GM12878 (cell line): ENCODE measurements around the gene LDLRAP1. TPM values are rescaled to one million over a fixed set of nuclear protein-coding genes. Genes with fewer than 3 reads are reported as not detected.

ENCODE experiments used
- ATAC-seq: fragments of 200-7000 bp; cut with Tn5 transposase; 3 replicates; pipeline ENCODE4 v1.9.1; 2020; ENCODE audit warnings: mild to moderate bottlenecking, moderate library complexity
- BruUV-seq: library from RNA; stranded (reverse); fragments of 400-500 nt; replicated peaks from 2 replicates; lab custom pipeline; 2021; lab: Mats Ljungman, UMichigan
- CTCF ChIA-PET: fragments of 300-600 bp; sonication (Branson Sonifier 250); formaldehyde crosslinking; extraction: SDS; loops from one replicate; lab custom pipeline; 2021; ENCODE audit warnings: inconsistent platforms; lab: Yijun Ruan, JAX
- POLR2A ChIA-PET: fragments of 350-600 bp; formaldehyde crosslinking; extraction: SDS; loops from one replicate; lab custom pipeline; 2021; ENCODE audit warnings: inconsistent platforms; lab: Charles Lee
- RAD21 ChIA-PET: fragments of 300-600 bp; sonication (Branson Sonifier 250); formaldehyde crosslinking; loops from one replicate; lab custom pipeline; 2023; ENCODE audit warnings: antibody characterized with exemption; ENCODE audit not compliant: unreplicated experiment; lab: Charles Lee
- SMC1A ChIA-PET: fragments of 300-600 bp; sonication (Branson Sonifier 250); formaldehyde crosslinking; loops from one replicate; lab custom pipeline; 2023; ENCODE audit not compliant: unreplicated experiment, uncharacterized antibody; lab: Charles Lee
- DNase-seq: peaks from one replicate; pipeline ENCODE4 v3.0.0-alpha.2; 2011; ENCODE audit warnings: low read depth, low spot score
- FAIRE-seq: peaks from 3 replicates; lab custom pipeline; 2011; peaks lifted over from hg19 to GRCh38; lab: Jason Lieb, UNC
- H2AFZ ChIP-seq: 2 replicates; pipeline ENCODE4 v1.6.0; 2011; ENCODE audit warnings: low read depth, low read length, control low read depth; ENCODE audit not compliant: control insufficient read depth
- H3K27ac ChIP-seq: 2 replicates; pipeline ENCODE4 v1.5.1; 2011; ENCODE audit warnings: control low read depth; ENCODE audit not compliant: control insufficient read depth, insufficient read depth
- H3K27me3 ChIP-seq, 2 experiments: replicated peaks in 1 of 2; 2 replicates each; pipeline versions ENCODE4 v1.6.0 to v1.6.1; 2011; ENCODE audit warnings: low read length in 1 of 2; ENCODE audit not compliant: control insufficient read depth in 2 of 2, insufficient read depth in 2 of 2
- H3K36me3 ChIP-seq, 2 experiments: 2 replicates each; pipeline ENCODE4 v1.5.1; 2011; ENCODE audit warnings: low read length in 1 of 2; ENCODE audit not compliant: control insufficient read depth in 2 of 2, insufficient read depth in 2 of 2
- H3K4me1 ChIP-seq: 2 replicates; pipeline ENCODE4 v1.6.1; 2011; ENCODE audit warnings: mild to moderate bottlenecking, low read length, moderate library complexity, mixed read lengths; ENCODE audit not compliant: control insufficient read depth, insufficient read depth
- H3K4me2 ChIP-seq: 2 replicates; pipeline ENCODE4 v1.6.0; 2011; ENCODE audit warnings: control low read depth; ENCODE audit not compliant: control insufficient read depth, insufficient read depth
- H3K4me3 ChIP-seq: fragments of 200-600 bp; sonication (generic); 2 replicates; pipeline ENCODE4 v1.5.1; 2016
- H3K79me2 ChIP-seq: 2 replicates; pipeline ENCODE4 v1.6.0; 2011; ENCODE audit warnings: low read length; ENCODE audit not compliant: control insufficient read depth, insufficient read depth
- H3K9ac ChIP-seq: 2 replicates; pipeline ENCODE4 v1.8.0; 2011; ENCODE audit warnings: low read length, control low read depth, mixed read lengths; ENCODE audit not compliant: control insufficient read depth, insufficient read depth
- H3K9me3 ChIP-seq: replicated peaks from 3 replicates; pipeline ENCODE4 v1.5.1; 2011; ENCODE audit warnings: mild to moderate bottlenecking, low read length; ENCODE audit not compliant: control insufficient read depth, insufficient read depth
- H4K20me1 ChIP-seq: 2 replicates; pipeline ENCODE4 v1.6.0; 2011; ENCODE audit not compliant: control insufficient read depth, insufficient read depth
- BRCA1 ChIP-seq: IDR thresholded peaks from 2 replicates; pipeline ENCODE4 v1.6.1; 2011; ENCODE audit warnings: low read depth, low read length, improper control_type of control experiment
- ETV6 ChIP-seq, 2 experiments: fragments of 450-650 bp in 1 of 2; IDR thresholded peaks in 1 of 2; conservative IDR thresholded peaks in 1 of 2; 2 replicates each; pipeline ENCODE4 v1.6.1; 2014; ENCODE audit warnings: antibody characterized with exemption in 1 of 2, borderline replicate concordance in 1 of 2, low read depth in 1 of 2, mild to moderate bottlenecking in 1 of 2, moderate library complexity in 1 of 2
- EZH2 ChIP-seq: IDR thresholded peaks from 2 replicates; pipeline ENCODE4 v1.6.1; 2012; ENCODE audit warnings: low read depth, mild to moderate bottlenecking, control low read depth, inconsistent platforms, low read length, borderline replicate concordance; ENCODE audit not compliant: control insufficient read depth
- FOS ChIP-seq: IDR thresholded peaks from 3 replicates; pipeline ENCODE4 v1.6.1; 2011; ENCODE audit warnings: borderline replicate concordance; ENCODE audit not compliant: insufficient read length; ENCODE audit errors: extremely low read depth
- HDAC6 ChIP-seq: fragments of 200-600 bp; sonication (generic); IDR thresholded peaks from one replicate; pipeline ENCODE4 v1.8.0; 2017; ENCODE audit warnings: antibody characterized with exemption; ENCODE audit not compliant: unreplicated experiment
- JUND ChIP-seq: IDR thresholded peaks from 2 replicates; pipeline ENCODE4 v1.6.1; 2012; ENCODE audit warnings: low read depth, mild to moderate bottlenecking, low read length, improper control_type of control experiment, moderate library complexity
- NBN ChIP-seq: fragments of 450-650 bp; IDR thresholded peaks from 2 replicates; pipeline ENCODE4 v1.6.1; 2016
- NR2C1 ChIP-seq: fragments of 450-650 bp; IDR thresholded peaks from 2 replicates; pipeline ENCODE4 v1.6.1; 2017; ENCODE audit warnings: antibody characterized with exemption, mild to moderate bottlenecking, moderate library complexity
- NRF1 ChIP-seq: conservative IDR thresholded peaks from 2 replicates; pipeline ENCODE4 v1.6.1; 2011; ENCODE audit warnings: mild to moderate bottlenecking, low read depth, low read length, improper control_type of control experiment
- POLR2A ChIP-seq: IDR thresholded peaks from 2 replicates; pipeline ENCODE4 v1.6.1; 2011; ENCODE audit warnings: low read depth, mild to moderate bottlenecking, low read length
- POLR2AphosphoS2 ChIP-seq: IDR thresholded peaks from 2 replicates; pipeline ENCODE4 v1.6.1; 2011; ENCODE audit warnings: low read depth, mild to moderate bottlenecking, low read length, improper control_type of control experiment, moderate library complexity
- RAD51 ChIP-seq: fragments of 450-650 bp; IDR thresholded peaks from 2 replicates; pipeline ENCODE4 v1.6.1; 2016; ENCODE audit warnings: moderate library complexity, mild to moderate bottlenecking, inconsistent platforms
- SKIL ChIP-seq: fragments of 450-650 bp; IDR thresholded peaks from 2 replicates; pipeline ENCODE4 v1.6.1; 2017; ENCODE audit warnings: mild to moderate bottlenecking, low read depth, inconsistent platforms; ENCODE audit not compliant: poor library complexity, severe bottlenecking
- ZNF24 ChIP-seq: fragments of 450-650 bp; IDR thresholded peaks from 2 replicates; pipeline ENCODE4 v1.6.1; 2017; ENCODE audit warnings: antibody characterized with exemption, mild to moderate bottlenecking
- WGBS: methylation state at CpG from one replicate; pipeline ENCODE4 v1.1.6; 2016; ENCODE audit warnings: low lambda C conversion rate; ENCODE audit not compliant: insufficient replicate concordance, insufficient coverage; ENCODE audit errors: missing lambda C conversion rate; 5-methylcytosine and 5-hydroxymethylcytosine counted together
- in situ Hi-C: fragments of 300-500 bp; cut with MboI; formaldehyde crosslinking; loops from 9 replicates; pipeline ENCODE4 v1.14.3; 2018; ENCODE audit warnings: mixed read lengths
- intact Hi-C: fragments of 100-400 bp; cut with micrococcal nuclease; formaldehyde crosslinking; loops from one replicate; pipeline ENCODE4 v1.14.2; 2022; ENCODE audit not compliant: unreplicated experiment
- polyA plus RNA-seq, 11 experiments: library from polyadenylated mRNA; depleted of rRNA in 4 of 11; unstranded in 6 of 11; stranded (reverse) in 5 of 11; fragments of >200 nt; fragmentation: Nextera tagmentation in 4 of 11; fragmentation: Illumina TruSeq in 1 of 11; extraction: Ambion mirVana in 4 of 11; extraction: Trizol in 1 of 11; gene quantifications; 1 replicate in 1 of 11; 2 replicates in 10 of 11; pipeline versions ENCODE4 v1.2.1 to v1.2.3, GENCODE V29; 2011 to 2016; ENCODE audit warnings: inconsistent platforms in 2 of 11, missing spikeins in 2 of 11, low read depth in 1 of 11
- total RNA-seq, 4 experiments: library from RNA; depleted of rRNA in 3 of 4; stranded (reverse); fragments of >200 nt in 3 of 4; fragmentation: Illumina TruSeq in 1 of 4; extraction: Trizol in 1 of 4; gene quantifications; 2 replicates each; pipeline versions ENCODE4 v1.2.1 to v1.2.3, GENCODE V29; 2013 to 2021

The LDLRAP1 gene
- total and polyA plus RNA-seq, 10 of the 15 experiments (the other 5 are each of a cell fraction or from before 2014, with no cell fraction given) = 0.43 to 37.6 (median 22.0) TPM

GRCh38 chr1:25515033-25515432, 28.4 kb upstream of the LDLRAP1 start (continued):
- TF ChIP-seq SKIL (no peak), NR2C1 (no peak), FOS (no peak), JUND (no peak)

GRCh38 chr1:25516686-25517085, 26.7 kb upstream of the LDLRAP1 start:
- ChIA-PET SMC1A (interaction anchor here (1.0 kb wide), 1 partner anchor 29 kb away, joined by 3 read pairs; no protein-coding TSS in a partner anchor), CTCF (interaction anchor here (0.6 to 6.5 kb wide), 4 partner anchors 13 to 298 kb away, joined by 3 to 61 read pairs (median 6); no protein-coding TSS in a partner anchor), POLR2A (no interaction called here), RAD21 (interaction anchor here (1.2 kb wide), 1 partner anchor 10 kb away, joined by 3 read pairs; no protein-coding TSS in a partner anchor)
- ATAC-seq = no peak
- TF ChIP-seq NRF1 = no peak
- TF ChIP-seq ZNF24 = no peak
- no peak for TF ChIP-seq POLR2AphosphoS2
- no peak for TF ChIP-seq NBN
- no peak for TF ChIP-seq ETV6 (conservative IDR thresholded peaks at IDR 0.05 in 1 of 2, IDR thresholded peaks at IDR 0.05 in 1 of 2; ENCODE audit: borderline replicate concordance in 1 of 2, low read depth in 1 of 2)
- TF ChIP-seq POLR2A = no peak
- TF ChIP-seq BRCA1 = no peak
- no peak for TF ChIP-seq EZH2
- TF ChIP-seq HDAC6 = no peak
- no peak for TF ChIP-seq RAD51
- Histone ChIP-seq H3K27me3 (0 out of 4 replicates have a peak, but pooled peaks cover 0 to 1% of the 10 kb centered on the region in 2 experiments), H3K27ac (no peak overlapping the region), H3K4me2 (no peak overlapping the region), H3K9ac (no peak overlapping the region), H3K4me3 (no peak overlapping the region), H3K4me1 (no peaks in the 10 kb centered on the region), H3K36me3 (no peaks in the 10 kb centered on the region), H4K20me1 (no peaks in the 10 kb centered on the region), H3K79me2 (no peaks in the 10 kb centered on the region), H2AFZ (no peak overlapping the region), H3K9me3 (no peaks in the 10 kb centered on the region)
- FAIRE-seq = no peak
- in situ Hi-C loops = loop anchor here (10.0 kb wide), 1 partner anchor 112 kb away; no protein-coding TSS in a partner anchor
- intact Hi-C loops = no loop called here
- 12% methylated on average over 3 of the region's 3 CpGs for WGBS
- no peak for DNase-seq
- no TSS peak for BruUV-seq
